Measurements from ENCODE around the gene CCR7.

The CCR7 gene

GRCh38 chr17:40558300-40558889 lies 6.9 kb downstream of the CCR7 start:
- in situ Hi-C loops (cut with MboI; ENCODE audit: low pct_unique_long_range_greater_than_20kb, low sequenced_read_pairs, unreplicated experiment), result no loop called here
- TF ChIP-seq CTCF (IDR thresholded peaks at IDR 0.05; ENCODE audit: extremely low read depth, insufficient read depth, missing control alignments), result no peak
- DNase-seq (ENCODE audit: low spot score), result peak; percentile 1

- TF ChIP-seq CTCF (IDR thresholded peaks at IDR 0.05; ENCODE audit: extremely low read depth, insufficient read depth, missing control alignments), result no peak
- in situ Hi-C loops (cut with MboI; ENCODE audit: low pct_unique_long_range_greater_than_20kb, low sequenced_read_pairs, unreplicated experiment), result no loop called here
- peak; percentile 3 for DNase-seq (ENCODE audit: low spot score)
Measured at GRCh38 chr17:40557531-40558299, 7.6 kb downstream of the CCR7 start.

- in situ Hi-C loops (cut with MboI; ENCODE audit: low pct_unique_long_range_greater_than_20kb, low sequenced_read_pairs, unreplicated experiment), result no loop called here
- TF ChIP-seq CTCF (IDR thresholded peaks at IDR 0.05; ENCODE audit: extremely low read depth, insufficient read depth, missing control alignments), result no peak
- peak; percentile 2 for DNase-seq (ENCODE audit: low spot score)
Measured at GRCh38 chr17:40556884-40557414, 8.3 kb downstream of the CCR7 start.

GRCh38 chr17:40556198-40556661 lies 9.0 kb downstream of the CCR7 start:
- no peak for TF ChIP-seq CTCF (IDR thresholded peaks at IDR 0.05; ENCODE audit: extremely low read depth, insufficient read depth, missing control alignments)
- in situ Hi-C loops (cut with MboI; ENCODE audit: low pct_unique_long_range_greater_than_20kb, low sequenced_read_pairs, unreplicated experiment), result no loop called here

GRCh38 chr17:40555296-40556190 lies 9.7 kb downstream of the CCR7 start:
- in situ Hi-C loops (cut with MboI; ENCODE audit: low pct_unique_long_range_greater_than_20kb, low sequenced_read_pairs, unreplicated experiment), result no loop called here
- peak; percentile 7 for DNase-seq (ENCODE audit: low spot score)
- no peak for TF ChIP-seq CTCF (IDR thresholded peaks at IDR 0.05; ENCODE audit: extremely low read depth, insufficient read depth, missing control alignments)

More at GRCh38 chr17:40556198-40556661, 9.0 kb downstream of the CCR7 start:
- DNase-seq (ENCODE audit: low spot score), result peak; percentile 5
